GM18873 (cell line): Measurements from ENCODE around the gene CASR.

Experiments used
- ATAC-seq: cut with Tn5 transposase; IDR thresholded peaks from one replicate; pipeline ENCODE4 v1.9.1; 2021; ENCODE audit warnings: mild to moderate bottlenecking, moderate library complexity, moderate number of reproducible peaks; ENCODE audit not compliant: unreplicated experiment, low FRiP score

CASR gene

DNA sequence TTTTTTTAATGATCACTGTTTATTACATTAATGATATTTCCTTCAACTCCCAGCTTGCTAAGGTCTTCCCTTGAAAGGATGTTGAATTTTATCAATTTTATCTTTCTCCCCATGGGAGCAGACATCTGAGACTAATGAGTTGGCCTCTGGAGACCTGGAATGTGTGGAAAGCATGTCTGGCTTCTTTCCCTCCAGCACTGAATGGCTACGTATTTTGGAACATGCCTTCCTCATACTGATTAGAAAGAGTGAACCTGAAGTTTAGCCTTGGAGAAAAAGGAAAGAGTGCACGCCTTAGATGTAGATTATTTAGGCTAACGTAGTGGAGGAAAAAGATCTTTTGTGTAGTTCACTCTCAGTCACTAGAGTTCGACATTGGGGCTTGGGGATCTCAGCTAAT, 25.1 kb downstream of the CASR start:
- ATAC-seq, result no peak

DNA sequence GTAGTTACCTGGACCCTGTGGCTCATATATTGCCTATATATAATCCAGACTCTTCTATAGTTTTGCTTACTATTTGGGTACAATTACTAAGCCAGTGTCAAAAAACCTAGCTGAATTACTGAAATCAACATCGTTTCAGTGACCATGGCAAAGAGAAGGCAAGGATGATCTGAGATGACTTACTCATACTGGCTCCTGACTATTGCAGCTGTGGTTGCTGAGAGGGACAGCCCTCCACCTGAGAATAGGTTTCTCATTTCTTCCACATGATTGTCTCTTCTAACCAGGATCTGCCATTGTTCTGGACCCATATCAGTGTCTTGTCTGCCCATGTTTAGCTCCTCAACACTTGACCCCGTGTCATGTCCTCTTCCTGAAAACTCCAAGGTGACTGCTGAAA, 30.2 kb downstream of the CASR start:
- no peak for ATAC-seq

DNA sequence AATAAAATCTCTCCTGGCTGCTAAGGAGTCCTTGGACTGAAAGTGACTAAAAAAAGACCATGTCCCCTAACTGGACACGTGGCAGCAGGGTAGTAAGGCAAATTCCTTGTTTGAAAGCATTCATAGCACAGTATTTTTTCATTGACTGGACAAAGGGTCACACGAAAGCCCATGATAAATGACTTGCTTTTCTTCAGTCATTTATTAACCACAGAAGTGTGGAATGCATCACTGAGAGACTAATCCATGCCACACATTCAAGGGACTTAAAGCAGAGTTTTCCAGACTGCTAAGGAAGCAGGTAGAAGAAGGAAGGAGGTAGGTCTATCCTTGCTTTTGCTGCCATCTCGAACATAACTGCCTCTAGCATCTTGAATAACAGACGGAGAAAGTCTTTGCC, 31.2 kb downstream of the CASR start:
- ATAC-seq, result no peak

DNA sequence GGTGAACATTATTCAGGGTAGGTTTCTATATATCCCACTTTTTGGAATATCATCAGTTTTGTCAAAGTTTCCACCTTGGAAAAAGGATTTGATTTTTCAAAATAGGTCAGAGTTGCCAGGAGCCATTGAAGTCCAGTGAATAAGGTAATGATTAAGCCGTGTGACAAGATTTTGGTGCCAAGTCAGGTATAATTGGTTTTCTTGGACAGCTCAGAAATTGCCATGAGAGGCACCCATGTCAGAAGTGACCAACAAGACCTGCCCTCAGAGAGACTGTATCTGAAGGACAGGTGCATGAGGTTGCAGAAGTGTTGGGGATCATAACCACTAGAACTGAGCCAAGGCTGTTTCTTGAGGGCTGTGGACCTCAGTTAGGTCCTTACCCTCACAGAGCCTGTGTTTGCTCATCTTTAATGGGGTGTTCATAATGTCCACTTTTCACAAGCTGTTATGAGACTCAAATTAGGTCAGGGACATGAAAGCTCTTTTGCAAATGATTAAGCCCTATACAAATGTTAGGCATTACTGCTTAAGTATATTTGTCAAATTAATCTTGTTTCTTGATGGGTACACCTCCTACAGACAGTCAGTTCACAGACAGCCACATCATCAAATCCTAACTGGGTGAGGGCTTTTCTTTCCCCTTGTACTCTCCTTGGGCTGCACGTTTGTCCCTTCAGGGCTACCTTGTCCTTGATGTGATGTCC, 32.3 kb downstream of the CASR start:
- ATAC-seq, result no peak

DNA sequence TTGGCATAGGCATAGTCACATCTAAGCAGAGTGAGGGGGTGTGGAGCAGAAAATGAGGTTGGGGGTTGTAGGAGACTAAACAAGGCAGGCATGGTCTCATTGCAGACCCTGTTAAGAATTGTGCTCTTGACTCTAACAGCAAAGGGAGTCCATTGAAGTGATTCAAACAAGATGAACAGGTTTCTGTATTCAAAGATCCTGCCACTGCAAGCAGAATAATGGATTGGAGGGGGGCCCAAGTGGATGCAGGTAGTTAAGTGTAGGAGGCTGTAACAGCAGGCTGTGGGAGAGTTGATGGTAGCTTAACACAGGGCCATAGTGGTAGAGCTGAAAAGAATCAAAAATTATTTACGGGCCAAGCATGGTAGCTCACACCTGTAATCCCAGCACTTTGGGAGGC, 34.4 kb downstream of the CASR start:
- ATAC-seq, result no peak

DNA sequence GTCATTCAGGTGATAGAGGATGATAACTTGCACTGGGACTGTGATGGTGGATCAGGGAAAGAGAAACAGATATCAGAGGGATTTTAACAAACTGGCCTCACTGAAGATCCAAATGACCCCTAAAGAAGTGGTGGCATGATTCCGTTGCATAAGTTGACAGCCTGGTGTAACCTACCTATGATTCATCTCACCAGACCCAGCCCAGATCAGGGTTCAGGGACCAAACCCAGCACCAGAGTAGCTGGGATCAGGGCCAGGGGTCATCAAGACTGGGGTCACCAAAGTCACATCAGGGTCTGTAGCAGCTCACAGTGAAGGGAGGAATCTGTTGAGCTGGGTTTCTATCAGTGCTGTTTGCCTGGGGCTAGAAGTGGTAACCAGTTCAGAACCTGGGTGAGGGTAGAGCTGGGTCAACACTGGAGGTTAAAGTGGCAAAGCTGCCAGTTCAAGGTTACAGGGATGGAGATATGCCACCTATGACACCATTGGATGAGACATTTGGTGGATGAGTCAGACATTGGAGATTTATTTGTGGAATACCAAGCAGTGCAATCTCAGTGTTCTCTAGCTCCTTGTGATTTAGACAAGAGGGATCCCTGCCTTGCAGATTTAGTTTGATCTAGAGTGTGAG, 35.9 kb downstream of the CASR start:
- no peak for ATAC-seq

DNA sequence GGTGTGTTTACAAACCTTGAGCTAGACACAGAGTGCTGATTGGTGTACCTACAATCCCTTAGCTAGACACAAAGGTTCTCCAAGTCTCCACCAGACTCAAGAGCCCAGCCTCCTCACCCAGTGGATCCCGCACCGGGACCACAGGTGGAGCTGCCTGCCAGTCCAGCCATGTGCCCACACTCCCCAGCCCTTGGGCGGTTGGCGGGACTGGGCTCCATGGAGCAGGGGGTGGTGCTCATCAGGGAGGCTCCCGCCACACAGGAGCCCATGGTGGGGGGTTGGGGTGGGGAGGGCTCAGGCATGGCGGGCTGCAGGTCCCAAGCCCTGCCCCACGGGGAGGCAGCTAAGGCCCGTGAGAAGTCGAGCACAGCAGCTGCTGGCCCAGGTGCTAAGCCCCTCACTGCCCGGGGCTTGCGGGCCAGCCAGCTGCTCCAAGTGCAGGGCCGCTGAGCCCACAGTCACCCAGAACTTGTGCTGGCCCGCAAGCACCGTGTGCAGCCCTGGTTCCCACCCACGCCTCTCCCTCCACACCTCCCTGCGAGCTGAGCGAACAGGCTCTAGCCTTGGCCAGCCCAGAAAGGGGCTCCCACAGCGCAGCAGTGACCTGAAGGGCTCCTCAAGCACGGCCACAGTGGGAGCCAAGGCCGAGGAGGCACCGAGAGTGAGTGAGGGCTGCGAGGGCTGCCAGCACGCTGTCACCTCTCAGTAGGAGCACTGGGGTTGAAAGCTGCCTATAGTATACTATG, 43.7 kb downstream of the CASR start:
- ATAC-seq, result no peak

DNA sequence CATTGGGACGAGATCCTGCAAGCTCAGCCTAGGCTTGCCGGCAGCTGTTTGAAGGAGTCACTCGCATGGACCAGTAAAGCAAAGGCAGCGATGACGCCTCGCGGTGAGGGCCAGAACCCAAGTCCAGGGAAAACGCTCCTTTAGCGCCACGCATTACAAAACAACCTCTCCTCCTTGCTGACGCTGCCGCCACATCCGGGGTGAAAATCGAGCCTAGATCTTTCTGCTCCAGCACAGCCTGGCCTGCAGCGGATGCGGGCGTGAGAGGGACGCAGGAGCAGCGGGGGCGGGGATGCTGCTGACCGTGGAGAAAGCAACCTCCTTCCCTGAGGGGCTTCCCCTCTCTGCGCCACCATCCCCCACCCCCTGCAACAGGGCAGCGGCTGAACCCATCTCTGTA, 46.7 kb downstream of the CASR start:
- no peak for ATAC-seq

DNA sequence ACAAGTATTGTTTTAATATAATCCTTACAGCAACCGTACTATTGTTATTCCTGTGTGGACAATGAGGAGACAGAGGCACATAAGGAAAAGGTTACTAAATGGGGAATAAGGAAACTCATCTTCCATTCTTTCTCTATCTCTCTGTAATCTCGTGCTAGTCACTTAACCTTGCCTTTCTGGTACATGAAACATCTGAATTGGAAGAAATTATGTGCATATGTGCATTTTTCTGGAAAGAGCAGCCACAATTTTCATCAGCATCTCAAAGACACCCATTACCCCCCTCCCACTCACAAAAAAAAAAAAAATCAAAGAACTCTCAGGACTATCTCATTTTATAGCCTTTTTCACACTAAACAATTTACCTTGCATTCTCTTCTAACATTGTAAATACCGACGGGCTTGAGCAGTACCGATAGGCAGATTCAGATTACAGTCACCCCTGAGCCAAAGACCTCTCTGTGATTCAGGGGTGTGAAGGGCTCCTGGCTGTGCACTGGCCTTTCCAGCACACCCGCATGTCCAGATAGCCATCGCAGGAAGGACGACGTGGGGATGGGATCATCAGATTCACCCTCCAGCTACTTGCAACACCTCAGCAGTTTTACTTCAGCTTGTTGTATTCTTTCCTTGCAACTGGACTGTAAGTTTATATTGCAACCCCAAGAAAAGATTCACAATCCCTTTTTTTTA, 48.1 kb downstream of the CASR start:
- no peak for ATAC-seq

DNA sequence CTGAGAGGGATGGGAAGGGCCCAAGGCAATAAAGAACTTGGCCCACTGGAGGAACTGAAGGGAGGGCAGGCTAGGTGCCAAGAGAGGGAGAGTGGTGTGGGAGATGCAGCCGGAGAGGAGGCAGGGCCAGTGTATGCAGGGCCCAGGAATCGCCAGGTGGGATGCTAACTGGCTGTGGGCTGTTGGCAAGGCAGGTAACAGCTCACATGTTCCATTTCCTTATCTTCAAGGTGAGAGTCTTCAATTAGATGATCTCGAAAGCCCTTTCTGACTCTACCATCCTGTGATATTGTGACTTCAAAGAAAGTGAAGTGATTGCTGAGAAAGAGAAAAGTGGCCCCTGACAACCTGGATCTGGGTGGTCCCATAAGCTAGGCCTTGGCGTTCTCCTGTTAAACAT, 49.0 kb downstream of the CASR start:
- ATAC-seq, result no peak

DNA sequence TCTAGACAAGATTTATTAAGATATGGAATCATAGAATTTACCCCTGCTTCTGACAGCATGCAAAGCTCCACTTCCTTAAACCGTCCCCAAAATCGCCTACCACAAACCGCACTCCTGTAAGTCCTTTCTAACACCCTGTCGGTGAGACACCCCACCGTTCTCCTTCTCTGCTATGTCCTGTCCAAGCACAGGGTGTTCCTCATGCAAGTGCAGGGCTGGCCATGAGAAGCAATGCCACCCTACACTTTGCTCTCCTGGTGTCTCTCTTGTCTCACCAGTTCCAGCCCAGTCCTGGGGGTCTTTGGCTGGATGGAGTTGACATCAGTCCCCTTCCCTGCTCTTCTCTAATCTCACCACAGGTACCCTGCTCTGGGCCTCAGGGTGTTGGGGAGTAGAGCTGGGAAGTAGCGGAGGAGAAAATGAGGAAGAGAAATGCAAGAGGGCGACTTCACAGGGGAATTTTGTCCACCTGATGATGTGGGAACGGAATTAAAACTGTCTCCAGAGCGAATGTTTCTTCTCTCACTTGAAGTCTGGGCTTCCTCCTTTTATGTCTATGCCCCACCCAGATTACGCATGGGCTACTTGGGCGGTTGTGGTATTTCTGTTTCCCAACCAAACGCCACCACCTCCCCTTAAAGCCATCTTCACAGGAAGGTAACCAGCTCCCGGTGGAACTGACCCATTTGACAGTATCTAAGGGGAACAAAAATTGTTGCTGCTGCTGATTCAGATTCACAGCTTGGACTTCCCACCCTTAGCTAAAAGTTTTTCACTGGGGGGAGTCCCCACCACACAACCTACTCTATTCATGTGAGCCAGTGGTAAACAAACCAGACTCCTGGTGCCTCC, 49.9 kb downstream of the CASR start:
- peak; percentile 55 for ATAC-seq

DNA sequence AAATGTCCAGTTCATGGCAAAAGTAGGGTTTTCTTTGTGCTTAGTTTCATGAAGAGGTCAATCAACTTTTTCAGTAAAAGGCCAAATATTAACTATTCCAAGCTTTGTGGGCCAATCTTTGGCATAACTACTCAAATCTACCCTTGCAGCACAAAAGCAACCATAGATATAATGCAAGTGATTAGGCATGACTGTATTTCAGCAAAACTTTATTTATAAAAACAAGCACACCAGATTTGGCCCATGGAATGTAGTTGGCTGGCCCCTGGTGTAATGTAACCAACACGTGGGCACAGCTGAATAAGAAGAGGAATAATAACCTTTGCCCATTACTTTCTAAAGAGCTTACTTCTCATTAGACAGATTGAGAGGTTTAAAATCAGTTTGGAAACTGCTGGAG, 50.6 kb downstream of the CASR start:
- ATAC-seq, result no peak

DNA sequence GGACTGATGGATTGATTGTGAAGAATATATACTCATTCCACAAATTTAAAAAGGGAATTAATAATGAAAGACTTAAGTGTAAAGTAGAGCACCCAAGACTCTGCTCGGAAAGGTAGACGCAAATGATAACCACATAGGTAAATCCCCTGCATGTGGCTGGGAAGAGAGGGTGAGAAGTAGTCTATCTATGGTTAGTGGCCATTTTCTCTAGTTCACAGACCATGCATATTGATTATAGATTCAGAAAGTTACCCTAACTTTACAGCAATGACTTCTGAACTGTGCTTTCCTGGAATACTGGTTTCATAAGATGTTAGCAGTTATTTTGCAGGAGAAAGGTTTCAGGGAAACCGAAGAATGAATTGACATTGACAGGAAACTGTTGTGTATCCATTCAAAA, 51.7 kb downstream of the CASR start:
- no peak for ATAC-seq

DNA sequence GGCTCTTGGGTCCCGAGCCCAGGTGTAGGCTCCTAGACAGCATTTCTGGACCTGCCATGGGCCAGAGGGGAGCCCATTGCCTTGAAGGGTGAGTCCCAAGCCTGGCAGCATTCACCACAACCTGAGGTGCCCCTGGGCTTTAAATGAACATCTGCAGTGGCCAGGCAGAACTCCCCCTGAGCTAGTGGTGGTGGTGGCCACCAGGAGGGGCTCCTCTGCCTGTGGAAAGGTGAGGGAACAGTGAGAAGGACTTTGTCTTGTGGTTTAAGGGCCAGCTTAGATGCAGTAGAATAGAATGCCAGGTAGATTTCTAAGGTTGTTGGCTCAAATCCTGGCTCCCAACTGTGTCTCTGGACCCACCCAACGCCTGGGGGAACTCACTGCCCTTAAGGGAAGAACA, 55.6 kb downstream of the CASR start:
- no peak for ATAC-seq

DNA sequence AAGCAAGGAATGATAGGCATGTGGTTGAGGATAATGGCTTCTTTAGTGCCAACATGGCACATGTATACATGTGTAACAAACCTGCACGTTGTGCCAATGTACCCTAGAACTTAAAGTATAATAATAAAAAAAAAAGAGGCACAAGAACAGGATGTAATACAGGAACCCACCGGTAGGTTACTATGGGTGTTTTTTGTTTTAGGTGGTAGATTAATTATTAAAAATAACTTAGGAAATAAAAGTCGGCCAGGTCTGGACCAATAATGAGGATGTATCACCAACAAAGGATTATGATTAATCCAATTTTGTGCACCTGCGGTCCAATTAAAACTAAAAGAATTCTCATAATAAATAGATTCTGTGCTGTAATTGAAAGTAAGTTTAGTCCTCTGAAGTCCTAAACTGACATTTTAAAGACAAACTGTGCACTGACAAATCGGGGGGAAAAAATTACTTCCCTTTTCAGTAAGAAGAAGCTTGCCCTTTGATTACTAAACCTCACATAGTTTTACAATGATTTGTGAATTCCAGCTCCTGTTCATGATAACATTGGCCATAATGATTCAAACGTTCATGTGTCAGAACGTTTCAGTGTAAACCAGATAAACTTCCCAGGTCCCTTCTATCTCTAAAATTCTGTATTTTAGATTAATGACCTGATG, 62.2 kb downstream of the CASR start:
- ATAC-seq, result no peak

DNA sequence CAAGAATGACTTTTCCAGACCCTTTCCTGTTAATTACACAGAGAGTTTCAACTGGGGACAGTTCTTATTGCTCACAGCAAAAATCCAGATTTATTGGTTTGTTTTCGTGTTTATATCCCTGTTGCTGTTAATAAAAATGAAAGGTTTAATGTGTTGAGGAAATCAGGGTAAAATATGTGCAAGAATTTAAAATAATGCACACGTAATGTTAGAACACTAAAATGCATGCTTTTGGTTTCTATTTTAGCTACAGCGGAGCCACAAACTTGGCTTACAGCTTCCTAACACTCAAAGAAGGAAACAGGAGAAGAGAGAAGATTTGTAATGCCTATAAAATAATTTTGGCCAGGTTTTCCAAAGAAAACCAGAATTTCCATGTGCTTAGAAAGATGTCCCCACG, 62.7 kb downstream of the CASR start:
- no peak for ATAC-seq

DNA sequence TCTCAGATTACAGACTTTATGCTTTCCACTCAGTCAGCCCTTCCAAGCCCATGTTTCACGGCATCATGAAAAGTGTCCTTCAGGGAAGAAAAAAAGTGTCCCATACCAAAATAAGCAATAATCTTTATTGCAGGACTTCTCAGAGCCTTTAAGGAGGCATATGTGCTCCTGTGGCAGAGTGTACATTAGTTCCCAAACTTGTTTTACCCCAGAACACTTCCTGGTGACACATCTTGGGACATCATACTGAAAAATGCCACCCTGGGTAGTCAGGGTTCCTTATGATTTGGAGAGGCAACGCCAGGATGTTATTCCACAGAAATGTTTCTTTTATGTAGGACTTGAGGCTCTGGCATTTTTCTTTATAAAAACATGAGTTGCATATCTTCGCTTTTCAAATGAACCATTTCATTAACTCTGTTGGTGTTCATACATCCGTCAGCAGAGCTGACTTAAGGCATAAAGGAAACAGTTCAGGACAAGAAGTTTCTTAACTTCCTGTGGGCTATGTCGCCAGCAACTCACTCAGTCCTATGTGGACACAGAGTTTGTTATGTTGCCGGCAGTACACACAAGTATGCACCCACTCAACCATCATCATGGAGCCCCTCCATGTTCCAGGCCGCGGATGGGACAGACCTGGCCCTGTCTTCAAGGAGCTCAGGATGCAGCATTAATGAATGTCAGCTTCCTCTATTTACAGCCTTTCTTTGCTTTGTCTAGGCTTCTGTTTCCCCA, 63.8 kb downstream of the CASR start:
- no peak for ATAC-seq

DNA sequence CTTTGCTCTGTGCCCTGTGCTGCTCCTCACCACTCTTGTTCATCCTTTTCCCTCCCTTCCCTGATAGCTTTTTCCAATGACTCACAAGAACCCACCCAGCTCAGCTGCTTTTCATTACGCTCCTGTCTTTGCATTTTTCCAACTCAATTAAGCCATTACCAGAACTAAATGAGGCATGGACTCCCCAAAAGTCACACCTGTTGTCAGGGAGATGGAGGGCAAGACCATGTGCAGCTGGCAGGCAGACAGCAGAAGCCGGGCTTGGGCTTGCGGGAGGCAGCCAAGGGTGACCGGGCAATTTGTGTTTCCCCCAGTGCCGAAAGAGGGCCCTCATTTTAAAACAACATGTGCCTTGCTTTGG, 64.3 kb downstream of the CASR start:
- no peak for ATAC-seq

DNA sequence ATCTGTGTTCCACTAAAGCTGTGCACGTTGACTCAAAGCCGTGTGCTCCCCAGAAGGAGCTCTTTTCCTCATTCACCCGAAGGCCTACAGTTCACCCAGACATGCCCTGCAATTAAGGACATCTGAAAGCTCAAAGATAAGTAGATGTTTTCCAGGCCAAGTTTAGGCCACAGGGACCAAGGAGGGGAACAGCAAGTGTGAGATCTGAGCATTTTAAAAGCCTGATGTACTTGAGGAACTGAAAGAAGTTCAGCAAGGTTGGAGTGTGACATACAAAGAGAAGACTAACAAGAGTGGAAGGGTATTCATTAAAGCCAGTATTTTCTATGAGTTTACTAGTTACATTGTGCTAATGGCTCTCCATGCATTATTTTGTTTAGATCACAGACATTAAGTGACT, 68.0 kb downstream of the CASR start:
- ATAC-seq, result no peak
